IPS-18c (cell line): ENCODE measurements around the gene MED27.
"Not testable (repeated sequence)": the region's sequence is repeated elsewhere in the genome, so short reads cannot be mapped to it uniquely, and the experiment has no call there.

ENCODE experiments used
- H3K4me3 ChIP-seq: 2 replicates; pipeline ENCODE4 v1.7.0; 2013; ENCODE audit warnings: low read depth, mild to moderate bottlenecking, low read length, moderate library complexity; ENCODE audit not compliant: insufficient read depth
- H3K9me3 ChIP-seq: one replicate; pipeline ENCODE4 v1.6.1; 2013; ENCODE audit warnings: mild to moderate bottlenecking, low read length, moderate library complexity; ENCODE audit not compliant: control insufficient read depth, insufficient read depth

The MED27 gene

GRCh38 chr9:132087438-132088030, 7.9 kb upstream of the MED27 start:
- H3K4me3 ChIP-seq = no peak overlapping the region
- H3K9me3 ChIP-seq = no peaks in the 10 kb centered on the region

- H3K9me3 ChIP-seq = no peaks in the 10 kb centered on the region
- H3K4me3 ChIP-seq = no peak overlapping the region
Observed at GRCh38 chr9:132082188-132082587, 2.5 kb upstream of the MED27 start.

GRCh38 chr9:132078699-132079356, 839 bp downstream of the MED27 start:
- Histone ChIP-seq H3K9me3 (no peaks in the 10 kb centered on the region), H3K4me3 (peak overlapping the region; percentile 53)

GRCh38 chr9:132077881-132078698, 1.6 kb downstream of the MED27 start:
- no peak overlapping the region; the same call in 1 of the 2 replicates for H3K4me3 ChIP-seq
- no peaks in the 10 kb centered on the region for H3K9me3 ChIP-seq

GRCh38 chr9:132075853-132076252, 3.8 kb downstream of the MED27 start:
- no peak overlapping the region for H3K4me3 ChIP-seq
- H3K9me3 ChIP-seq = no peaks in the 10 kb centered on the region

- no peak overlapping the region for H3K4me3 ChIP-seq
- no peaks in the 10 kb centered on the region for H3K9me3 ChIP-seq
Observed at GRCh38 chr9:132074736-132075135, 4.9 kb downstream of the MED27 start.

GRCh38 chr9:132071847-132072507, 7.7 kb downstream of the MED27 start:
- H3K4me3 ChIP-seq = no peak overlapping the region

GRCh38 chr9:132069046-132069898, 10.4 kb downstream of the MED27 start:
- Histone ChIP-seq H3K9me3 (no peaks in the 10 kb centered on the region), H3K4me3 (no peak overlapping the region)

More at GRCh38 chr9:132071847-132072507, 7.7 kb downstream of the MED27 start:
- H3K9me3 ChIP-seq = no peaks in the 10 kb centered on the region

GRCh38 chr9:132068605-132069004, 11.1 kb downstream of the MED27 start:
- Histone ChIP-seq H3K9me3 (no peaks in the 10 kb centered on the region), H3K4me3 (no peak overlapping the region)

- H3K4me3 ChIP-seq = no peak overlapping the region
- no peaks in the 10 kb centered on the region for H3K9me3 ChIP-seq
Observed at GRCh38 chr9:132066511-132066910, 13.2 kb downstream of the MED27 start.

- no peak overlapping the region for H3K4me3 ChIP-seq
- H3K9me3 ChIP-seq = no peaks in the 10 kb centered on the region
Observed at GRCh38 chr9:132066057-132066456, 13.6 kb downstream of the MED27 start.

GRCh38 chr9:132063281-132063680, 16.4 kb downstream of the MED27 start:
- Histone ChIP-seq H3K4me3 (no peak overlapping the region), H3K9me3 (no peaks in the 10 kb centered on the region)

- Histone ChIP-seq H3K9me3 (no peaks in the 10 kb centered on the region), H3K4me3 (no peak overlapping the region)
Observed at GRCh38 chr9:132062806-132063205, 16.9 kb downstream of the MED27 start.

- Histone ChIP-seq H3K9me3 (no peaks in the 10 kb centered on the region), H3K4me3 (no peak overlapping the region)
Observed at GRCh38 chr9:132061526-132061925, 18.1 kb downstream of the MED27 start.

- no peak overlapping the region for H3K4me3 ChIP-seq
- H3K9me3 ChIP-seq = no peaks in the 10 kb centered on the region
Observed at GRCh38 chr9:132059361-132059760, 20.3 kb downstream of the MED27 start.

- not testable (repeated sequence) for H3K4me3 ChIP-seq, H3K9me3 ChIP-seq
Observed at GRCh38 chr9:132058226-132058625, 21.4 kb downstream of the MED27 start.
